ENCODE results near the gene RNF111.
"Not testable (repeated sequence)": the region's sequence is repeated elsewhere in the genome, so short reads cannot be mapped to it uniquely, and the experiment has no call there.

The RNF111 gene

GRCh38 chr15:58994906-58995453 lies 7.5 kb downstream of the RNF111 start:
- no peak for TF ChIP-seq CTCF (conservative IDR thresholded peaks at IDR 0.05; ENCODE audit: low read length)
- no peak overlapping the region for H3K4me3 ChIP-seq (ENCODE audit: low read length)
- DNase-seq (ENCODE audit: low read depth), result no peak

GRCh38 chr15:58999694-59000093 lies 12.2 kb downstream of the RNF111 start:
- H3K4me3 ChIP-seq (ENCODE audit: low read length), result no peak overlapping the region
- no peak for DNase-seq (ENCODE audit: low read depth)
- TF ChIP-seq CTCF (conservative IDR thresholded peaks at IDR 0.05; ENCODE audit: low read length), result no peak

- DNase-seq (ENCODE audit: low read depth); H3K4me3 ChIP-seq (ENCODE audit: low read length): not testable (repeated sequence)
These were observed 12.8 kb downstream of the RNF111 start for GRCh38 chr15:59000251-59000650.

- TF ChIP-seq CTCF (conservative IDR thresholded peaks at IDR 0.05; ENCODE audit: low read length), result no peak
- H3K4me3 ChIP-seq (ENCODE audit: low read length), result no peak overlapping the region
- DNase-seq (ENCODE audit: low read depth), result no peak
These were observed 14.5 kb downstream of the RNF111 start for GRCh38 chr15:59001946-59002345.

- no peak overlapping the region for H3K4me3 ChIP-seq (ENCODE audit: low read length)
- TF ChIP-seq CTCF (conservative IDR thresholded peaks at IDR 0.05; ENCODE audit: low read length), result no peak
- DNase-seq (ENCODE audit: low read depth), result no peak
These were observed 15.0 kb downstream of the RNF111 start for GRCh38 chr15:59002418-59002859.

GRCh38 chr15:59005579-59005978 lies 18.1 kb downstream of the RNF111 start:
- no peak for TF ChIP-seq CTCF (conservative IDR thresholded peaks at IDR 0.05; ENCODE audit: low read length)
- no peak overlapping the region for H3K4me3 ChIP-seq (ENCODE audit: low read length)
- DNase-seq (ENCODE audit: low read depth), result no peak

GRCh38 chr15:59008086-59008485 lies 20.6 kb downstream of the RNF111 start:
- TF ChIP-seq CTCF (conservative IDR thresholded peaks at IDR 0.05; ENCODE audit: low read length), result no peak
- no peak overlapping the region for H3K4me3 ChIP-seq (ENCODE audit: low read length)
- DNase-seq (ENCODE audit: low read depth), result no peak
